Measurements from ENCODE around the gene ST6GALNAC2.

- TF ChIP-seq CTCF (optimal IDR thresholded peaks at IDR 0.05 in 1 of 3, IDR thresholded peaks at IDR 0.05 in 1 of 3, conservative IDR thresholded peaks at IDR 0.05 in 1 of 3; ENCODE audit: extremely low read depth in 1 of 3, insufficient read depth in 2 of 3, low read length in 3 of 3) (no peak), EZH2 (IDR thresholded peaks at IDR 0.05; ENCODE audit: low read length) (no peak)
Observed at GRCh38 chr17:76631821-76632565, 46.3 kb upstream of the ST6GALNAC2 start.
